ENCODE measurements around the gene CTAGE15.
"Not testable (repeated sequence)": the region's sequence is repeated elsewhere in the genome, so short reads cannot be mapped to it uniquely, and the experiment has no call there.

- not testable (repeated sequence) for TF ChIP-seq POU2F2 (IDR thresholded peaks at IDR 0.05; ENCODE audit: low read depth, low read length); TAF1 (IDR thresholded peaks at IDR 0.05; ENCODE audit: low read depth, low read length); POLR2A (IDR thresholded peaks at IDR 0.05; ENCODE audit: low read depth, low read length); POLR2AphosphoS5 (IDR thresholded peaks at IDR 0.05; ENCODE audit: low read depth, low read length); PAX5 (IDR thresholded peaks at IDR 0.05; ENCODE audit: insufficient read depth, low read length, severe bottlenecking); SPI1 (IDR thresholded peaks at IDR 0.05; ENCODE audit: low read depth, low read length)
These were observed 5.6 kb upstream of the CTAGE15 start for GRCh38 chr7:143566001-143566400.

Measured in GM12891 (cell line).